IMR-90 (cell line): ENCODE data around the gene DCDC1. TPM values are rescaled to one million over a fixed set of nuclear protein-coding genes. Genes with fewer than 3 reads are reported as not detected.
A peak's percentile ranks its signal among the peaks of the same experiment; 100 is the strongest.

Experiments
- ATAC-seq: fragments of 200-7000 bp; cut with Tn5 transposase; 2 replicates; pipeline ENCODE4 v1.9.1; 2020; ENCODE audit warnings: low read depth, mild to moderate bottlenecking, moderate library complexity
- BruUV-seq: library from RNA; stranded (reverse); fragments of 400-500 nt; replicated peaks from 2 replicates; lab custom pipeline; 2021; lab: Mats Ljungman, UMichigan
- CTCF ChIA-PET: fragments of 300-600 bp; formaldehyde crosslinking; extraction: SDS; loops from one replicate; lab custom pipeline; 2021; ENCODE audit warnings: antibody characterized with exemption; lab: Yijun Ruan, JAX
- POLR2A ChIA-PET: fragments of 300-600 bp; sonication (Branson Sonifier 250); formaldehyde crosslinking; loops from one replicate; lab custom pipeline; 2022; ENCODE audit warnings: antibody characterized with exemption; ENCODE audit not compliant: unreplicated experiment; lab: Charles Lee
- DNase-seq: peaks from one replicate; pipeline ENCODE4 v3.0.0; 2013
- H2AFZ ChIP-seq: replicated peaks from 2 replicates; pipeline ENCODE3; 2013; ENCODE audit warnings: low read length, mild to moderate bottlenecking; ENCODE audit not compliant: poor library complexity
- H2AK5ac ChIP-seq: 2 replicates; pipeline ENCODE4 v1.6.1; 2013; ENCODE audit warnings: low read depth, low read length, inconsistent platforms
- H2AK9ac ChIP-seq: replicated peaks from 2 replicates; pipeline ENCODE3; 2013; ENCODE audit warnings: mild to moderate bottlenecking, low read depth, low read length, moderate library complexity; ENCODE audit not compliant: poor library complexity
- H2BK120ac ChIP-seq: 2 replicates; pipeline ENCODE4 v1.6.1; 2013; ENCODE audit warnings: low read depth, low read length, inconsistent platforms
- H2BK15ac ChIP-seq: 3 replicates; pipeline ENCODE4 v1.6.1; 2013; ENCODE audit warnings: low read depth, low read length, inconsistent platforms
- H2BK20ac ChIP-seq: 2 replicates; pipeline ENCODE4 v1.6.1; 2013; ENCODE audit warnings: low read depth, mild to moderate bottlenecking, inconsistent platforms, low read length, moderate library complexity
- H2BK5ac ChIP-seq: 2 replicates; pipeline ENCODE4 v1.6.1; 2013; ENCODE audit warnings: mild to moderate bottlenecking, low read depth, low read length, inconsistent platforms; ENCODE audit not compliant: poor library complexity, severe bottlenecking
- H3K14ac ChIP-seq: replicated peaks from 2 replicates; pipeline ENCODE4 v1.6.1; 2013; ENCODE audit warnings: low read depth, low read length, inconsistent platforms
- H3K18ac ChIP-seq: 2 replicates; pipeline ENCODE4 v1.6.1; 2013; ENCODE audit warnings: low read depth, low read length, control low read depth
- H3K23ac ChIP-seq: 2 replicates; pipeline ENCODE4 v1.6.1; 2013; ENCODE audit warnings: low read depth, low read length, inconsistent platforms
- H3K27ac ChIP-seq: 2 replicates; pipeline ENCODE4 v1.5.1; 2013; ENCODE audit warnings: mild to moderate bottlenecking, control low read depth, low read length; ENCODE audit not compliant: insufficient read depth
- H3K27me3 ChIP-seq: 2 replicates; pipeline ENCODE4 v1.6.1; 2013; ENCODE audit warnings: low read length; ENCODE audit not compliant: control insufficient read depth, insufficient read depth
- H3K36me3 ChIP-seq: 2 replicates; pipeline ENCODE4 v1.6.1; 2013; ENCODE audit warnings: low read length, mixed read lengths; ENCODE audit not compliant: control insufficient read depth, insufficient read depth
- H3K4ac ChIP-seq: 2 replicates; pipeline ENCODE4 v1.6.1; 2013; ENCODE audit warnings: low read depth, low read length, inconsistent platforms
- H3K4me1 ChIP-seq: 2 replicates; pipeline ENCODE4 v1.6.1; 2013; ENCODE audit warnings: low read length, mixed read lengths; ENCODE audit not compliant: control insufficient read depth, insufficient read depth
- H3K4me2 ChIP-seq: 2 replicates; pipeline ENCODE4 v1.6.1; 2013; ENCODE audit warnings: low read depth, mild to moderate bottlenecking, control low read depth, low read length, moderate library complexity
- H3K4me3 ChIP-seq: 2 replicates; pipeline ENCODE4 v1.5.1; 2013; ENCODE audit warnings: low read depth, mild to moderate bottlenecking, control low read depth, low read length, moderate library complexity; ENCODE audit not compliant: insufficient read depth
- H3K56ac ChIP-seq: 2 replicates; pipeline ENCODE4 v1.6.1; 2013; ENCODE audit warnings: low read length, inconsistent platforms; ENCODE audit not compliant: insufficient read depth; ENCODE audit errors: extremely low read depth
- H3K79me1 ChIP-seq, 2 experiments: 2 replicates each; pipeline ENCODE4 v1.6.1; 2013; ENCODE audit warnings: low read length in 2 of 2, inconsistent platforms in 1 of 2, low read depth in 1 of 2
- H3K9ac ChIP-seq: 2 replicates; pipeline ENCODE4 v1.6.1; 2013; ENCODE audit warnings: low read depth, low read length, control low read depth
- H3K9me1 ChIP-seq: 2 replicates; pipeline ENCODE4 v1.6.1; 2013; ENCODE audit warnings: low read length, inconsistent platforms; ENCODE audit not compliant: insufficient read depth
- H3K9me3 ChIP-seq: 2 replicates; pipeline ENCODE4 v1.6.1; 2013; ENCODE audit warnings: low read length; ENCODE audit not compliant: control insufficient read depth, insufficient read depth
- H4K20me1 ChIP-seq: 2 replicates; pipeline ENCODE4 v1.6.1; 2013; ENCODE audit warnings: low read length, inconsistent platforms; ENCODE audit not compliant: insufficient read depth
- H4K5ac ChIP-seq: 2 replicates; pipeline ENCODE4 v1.6.1; 2013; ENCODE audit warnings: mild to moderate bottlenecking, low read depth, low read length, control low read depth
- H4K8ac ChIP-seq, 2 experiments: 2 replicates each; pipeline ENCODE4 v1.6.1; 2013; ENCODE audit warnings: low read depth in 2 of 2, low read length in 2 of 2, control low read depth in 1 of 2, inconsistent platforms in 1 of 2
- H4K91ac ChIP-seq: 2 replicates; pipeline ENCODE4 v1.6.1; 2013; ENCODE audit warnings: low read depth, low read length, inconsistent platforms; ENCODE audit not compliant: insufficient read depth
- BHLHE40 ChIP-seq: fragments of 150-350 bp; IDR thresholded peaks from 2 replicates; pipeline ENCODE4 v1.6.1; 2016; ENCODE audit warnings: mild to moderate bottlenecking, low read depth, low read length
- CEBPB ChIP-seq: IDR thresholded peaks from 2 replicates; pipeline ENCODE4 v1.6.1; 2012; ENCODE audit warnings: low read depth, low read length, improper control_type of control experiment
- MAFK ChIP-seq: IDR thresholded peaks from 2 replicates; pipeline ENCODE4 v1.6.1; 2012; ENCODE audit warnings: low read depth, low read length, improper control_type of control experiment
- POLR2A ChIP-seq: IDR thresholded peaks from 2 replicates; pipeline ENCODE4 v1.6.1; 2012; ENCODE audit warnings: mild to moderate bottlenecking, low read depth, low read length
- RAD21 ChIP-seq: IDR thresholded peaks from 2 replicates; pipeline ENCODE4 v1.6.1; 2012; ENCODE audit warnings: low read length, improper control_type of control experiment
- RCOR1 ChIP-seq: IDR thresholded peaks from 2 replicates; pipeline ENCODE4 v1.6.1; 2012; ENCODE audit warnings: mild to moderate bottlenecking, low read length, improper control_type of control experiment; ENCODE audit not compliant: insufficient replicate concordance
- RFX5 ChIP-seq: IDR thresholded peaks from 2 replicates; pipeline ENCODE4 v1.8.0; 2012; ENCODE audit warnings: low read depth, mild to moderate bottlenecking, low read length, moderate library complexity
- WGBS, 2 experiments: methylation state at CpG; one replicate each; pipeline versions ENCODE4 v1.1.5 to v1.1.7; 2013; ENCODE audit warnings: missing lambda C conversion rate in 2 of 2; ENCODE audit not compliant: insufficient read length in 1 of 2; ENCODE audit errors: extremely low coverage in 2 of 2; 5-methylcytosine and 5-hydroxymethylcytosine counted together
- dilution Hi-C: fragments of 300-500 bp; cut with HindIII; formaldehyde crosslinking; loops from one replicate; pipeline ENCODE4 v1.14.3; 2018; ENCODE audit warnings: low sequenced_read_pairs; ENCODE audit not compliant: unreplicated experiment
- in situ Hi-C: fragments of 300-500 bp; cut with MboI; formaldehyde crosslinking; loops from 3 replicates; pipeline ENCODE4 v1.14.3; 2019; ENCODE audit warnings: low sequenced_read_pairs, inconsistent platforms, mixed read lengths
- intact Hi-C: fragments of 100-400 bp; cut with micrococcal nuclease; formaldehyde crosslinking; loops from 2 replicates; pipeline ENCODE4 v1.10.0; 2022
- polyA plus RNA-seq, 3 experiments: library from polyadenylated mRNA; depleted of rRNA; stranded (reverse); fragments of >200 nt; gene quantifications; 2 replicates each; pipeline ENCODE4 v1.2.3, GENCODE V29; 2012; ENCODE audit warnings: low replicate concordance in 1 of 3
- total RNA-seq: library from RNA; depleted of rRNA; stranded (reverse); fragments of >200 nt; gene quantifications from 2 replicates; pipeline ENCODE4 v1.2.3, GENCODE V29; 2012
- TF ChIP-seq, protein P1 (sequence below): fragments of 150-350 bp; IDR thresholded peaks from 2 replicates; pipeline ENCODE4 v1.6.1; 2016; ENCODE audit warnings: low read depth, mild to moderate bottlenecking, low read length, moderate library complexity, borderline replicate concordance

The DCDC1 gene
- total and polyA plus RNA-seq, 2 of the 4 experiments (the other 2 are of a cell fraction): not detected

DNA sequence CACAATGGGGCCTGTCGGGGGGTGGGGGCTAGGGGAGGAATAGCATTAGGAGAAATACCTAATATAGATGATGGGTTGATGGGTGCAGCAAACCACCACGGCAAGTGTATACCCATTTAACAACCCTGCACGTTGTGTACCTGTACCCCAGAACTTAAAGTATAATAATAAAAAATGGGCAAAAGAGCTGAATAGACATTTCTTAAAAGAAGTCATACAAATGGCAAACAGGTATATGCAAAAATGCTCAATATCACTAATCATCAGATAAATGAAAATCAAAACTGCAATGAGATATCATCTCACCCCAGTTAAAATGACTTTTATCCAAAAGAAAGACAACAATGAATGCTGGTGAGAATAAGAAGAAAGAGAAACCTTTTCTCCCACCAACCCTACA lies 419.7 kb downstream of the DCDC1 start:
- Histone ChIP-seq H3K9me3 (no peaks in the 10 kb centered on the region), H4K91ac (no peak overlapping the region), H3K4me1 (no peaks in the 10 kb centered on the region), H2BK120ac (no peak overlapping the region), H3K18ac (no peak overlapping the region), H2AFZ (no peak overlapping the region), H3K4me2 (no peak overlapping the region), H3K36me3 (no peaks in the 10 kb centered on the region), H4K20me1 (no peaks in the 10 kb centered on the region), H2AK9ac (no peak overlapping the region), H3K9me1 (no peaks in the 10 kb centered on the region), H2BK5ac (no peak overlapping the region), H2BK20ac (no peak overlapping the region), H3K27me3 (no peaks in the 10 kb centered on the region), H2AK5ac (no peak overlapping the region), H3K23ac (no peak overlapping the region), H4K8ac (no peak overlapping the region), H3K4me3 (no peak overlapping the region), H3K4ac (no peak overlapping the region), H3K56ac (no peak overlapping the region), H2BK15ac (no peak overlapping the region), H3K9ac (no peak overlapping the region), H4K5ac (no peak overlapping the region), H3K79me1 (no peaks in the 10 kb centered on the region), H3K14ac (no peak overlapping the region), H3K27ac (no peak overlapping the region)
- dilution Hi-C loops: no loop called here
- POLR2A ChIA-PET: no interaction called here
- no peak for TF ChIP-seq POLR2A
- TF ChIP-seq RAD21: no peak
- no peak for TF ChIP-seq RCOR1
- TF ChIP-seq MAFK: peak; percentile 65
- no peak for TF ChIP-seq BHLHE40
- TF ChIP-seq CEBPB: no peak
- no peak for TF ChIP-seq RFX5
- TF ChIP-seq, protein P1, sequence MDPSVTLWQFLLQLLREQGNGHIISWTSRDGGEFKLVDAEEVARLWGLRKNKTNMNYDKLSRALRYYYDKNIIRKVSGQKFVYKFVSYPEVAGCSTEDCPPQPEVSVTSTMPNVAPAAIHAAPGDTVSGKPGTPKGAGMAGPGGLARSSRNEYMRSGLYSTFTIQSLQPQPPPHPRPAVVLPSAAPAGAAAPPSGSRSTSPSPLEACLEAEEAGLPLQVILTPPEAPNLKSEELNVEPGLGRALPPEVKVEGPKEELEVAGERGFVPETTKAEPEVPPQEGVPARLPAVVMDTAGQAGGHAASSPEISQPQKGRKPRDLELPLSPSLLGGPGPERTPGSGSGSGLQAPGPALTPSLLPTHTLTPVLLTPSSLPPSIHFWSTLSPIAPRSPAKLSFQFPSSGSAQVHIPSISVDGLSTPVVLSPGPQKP: no peak
- no peak for ATAC-seq
- no TSS peak for BruUV-seq
- intact Hi-C loops: no loop called here
- no CpG with 5 or more reads among the region's 3 CpGs for WGBS, 2 experiments
- CTCF ChIA-PET: no interaction called here
- in situ Hi-C loops: no loop called here
- DNase-seq: no peak
